Stimulated activated naive CD4-positive, alpha-beta T cell treated with Interleukin-2 at 50 U/mL for 16 hours (primary cell): ENCODE results near the gene CDC42EP1.

Experiments used
- DNase-seq: peaks from one replicate; lab custom pipeline; 2025; lab: John Stamatoyannopoulos, UW

CDC42EP1 gene

GRCh38 chr22:37560608-37561211 is 430 bp downstream of the CDC42EP1 start:
- DNase-seq = no peak

- peak; percentile 71 for DNase-seq
Observed at GRCh38 chr22:37561212-37562048, 1.1 kb downstream of the CDC42EP1 start.

GRCh38 chr22:37562049-37562875 is 2.0 kb downstream of the CDC42EP1 start:
- DNase-seq = no peak

- DNase-seq = no peak
Observed at GRCh38 chr22:37563153-37564081, 3.1 kb downstream of the CDC42EP1 start.

GRCh38 chr22:37564111-37564711 is 3.9 kb downstream of the CDC42EP1 start:
- DNase-seq = no peak

DNA sequence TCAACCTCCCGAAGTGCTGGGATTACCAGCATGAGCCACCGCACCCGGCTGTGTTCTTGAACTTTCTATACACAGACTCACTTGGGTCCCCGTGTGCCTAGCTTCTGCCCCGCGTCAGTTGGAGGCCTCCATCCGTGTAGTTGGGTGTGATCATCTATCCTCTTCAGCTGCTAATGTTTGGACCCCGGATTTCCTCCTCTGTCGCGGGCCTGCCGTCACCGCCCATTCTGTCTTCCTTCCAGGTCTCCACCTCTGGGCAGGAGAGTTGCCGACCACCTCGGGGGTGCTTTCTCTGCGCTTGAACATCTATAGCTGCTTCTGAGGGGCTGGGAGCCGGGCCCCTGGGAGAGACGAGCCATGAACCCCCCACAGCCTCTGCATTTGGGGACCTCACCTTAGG is 5.5 kb downstream of the CDC42EP1 start:
- no peak for DNase-seq

DNA sequence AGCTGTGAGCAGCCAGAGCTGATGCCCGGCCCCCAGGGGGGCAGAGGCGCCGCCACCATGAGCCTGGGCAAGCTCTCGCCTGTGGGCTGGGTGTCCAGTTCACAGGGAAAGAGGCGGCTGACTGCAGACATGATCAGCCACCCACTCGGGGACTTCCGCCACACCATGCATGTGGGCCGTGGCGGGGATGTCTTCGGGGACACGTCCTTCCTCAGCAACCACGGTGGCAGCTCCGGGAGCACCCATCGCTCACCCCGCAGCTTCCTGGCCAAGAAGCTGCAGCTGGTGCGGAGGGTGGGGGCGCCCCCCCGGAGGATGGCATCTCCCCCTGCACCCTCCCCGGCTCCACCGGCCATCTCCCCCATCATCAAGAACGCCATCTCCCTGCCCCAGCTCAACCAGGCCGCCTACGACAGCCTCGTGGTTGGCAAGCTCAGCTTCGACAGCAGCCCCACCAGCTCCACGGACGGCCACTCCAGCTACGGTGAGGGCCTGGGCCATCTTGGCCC is 6.1 kb downstream of the CDC42EP1 start:
- DNase-seq = peak; percentile 19

DNA sequence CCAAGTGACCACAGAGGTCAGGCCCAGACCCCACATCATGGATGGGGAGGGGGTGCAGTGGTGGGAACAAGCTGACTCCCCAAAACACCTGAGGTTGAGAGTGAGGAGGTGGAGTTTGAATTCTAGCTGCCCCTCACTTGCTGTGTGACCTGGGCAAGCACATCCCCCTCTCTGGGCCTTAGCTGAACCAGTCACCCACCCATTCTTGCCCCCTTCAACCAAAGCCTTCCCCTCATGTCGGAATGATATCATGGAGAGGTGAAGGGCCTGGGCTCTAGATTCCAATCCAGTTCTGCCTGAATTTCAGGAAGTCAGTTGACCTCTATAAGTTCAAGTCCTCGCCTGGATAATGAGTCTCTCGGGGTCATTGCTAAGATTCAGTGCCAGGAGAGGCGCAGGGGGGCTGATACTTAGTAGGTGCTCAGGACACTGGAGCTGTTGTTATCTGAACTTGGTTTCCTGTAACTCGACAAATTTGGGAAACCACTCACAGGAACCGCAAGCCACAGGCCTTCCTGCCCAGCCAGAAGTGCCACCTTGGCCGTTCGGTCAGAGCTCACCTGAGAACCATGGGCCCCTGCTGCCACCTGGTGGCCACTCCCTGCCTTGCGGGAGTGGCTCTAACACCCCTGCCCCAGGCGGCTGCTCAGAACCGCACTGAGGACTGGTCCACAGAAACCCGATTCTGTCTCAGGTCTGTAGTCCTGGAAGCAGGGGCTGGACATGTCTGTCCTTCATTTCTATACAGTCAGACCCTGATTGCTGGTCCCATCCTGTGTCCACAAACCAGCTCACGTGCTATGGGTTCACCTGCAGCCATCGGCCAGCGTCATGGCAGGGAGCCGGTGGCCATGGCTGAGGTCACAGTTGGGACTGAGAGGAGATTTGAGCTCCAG is 6.9 kb downstream of the CDC42EP1 start:
- DNase-seq = peak; percentile 82

DNA sequence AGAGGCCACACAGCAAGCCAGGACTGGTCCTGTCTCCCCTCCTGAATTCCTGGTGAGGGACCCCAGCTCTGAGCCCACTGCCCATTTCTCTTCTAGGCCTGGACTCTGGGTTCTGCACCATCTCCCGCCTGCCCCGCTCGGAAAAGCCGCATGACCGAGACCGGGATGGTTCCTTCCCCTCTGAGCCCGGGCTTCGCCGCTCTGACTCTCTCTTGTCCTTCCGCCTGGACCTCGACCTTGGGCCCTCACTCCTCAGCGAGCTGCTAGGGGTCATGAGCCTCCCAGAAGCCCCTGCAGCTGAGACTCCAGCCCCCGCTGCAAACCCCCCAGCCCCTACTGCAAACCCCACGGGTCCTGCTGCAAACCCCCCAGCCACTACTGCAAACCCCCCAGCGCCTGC is 7.7 kb downstream of the CDC42EP1 start:
- no peak for DNase-seq

DNA sequence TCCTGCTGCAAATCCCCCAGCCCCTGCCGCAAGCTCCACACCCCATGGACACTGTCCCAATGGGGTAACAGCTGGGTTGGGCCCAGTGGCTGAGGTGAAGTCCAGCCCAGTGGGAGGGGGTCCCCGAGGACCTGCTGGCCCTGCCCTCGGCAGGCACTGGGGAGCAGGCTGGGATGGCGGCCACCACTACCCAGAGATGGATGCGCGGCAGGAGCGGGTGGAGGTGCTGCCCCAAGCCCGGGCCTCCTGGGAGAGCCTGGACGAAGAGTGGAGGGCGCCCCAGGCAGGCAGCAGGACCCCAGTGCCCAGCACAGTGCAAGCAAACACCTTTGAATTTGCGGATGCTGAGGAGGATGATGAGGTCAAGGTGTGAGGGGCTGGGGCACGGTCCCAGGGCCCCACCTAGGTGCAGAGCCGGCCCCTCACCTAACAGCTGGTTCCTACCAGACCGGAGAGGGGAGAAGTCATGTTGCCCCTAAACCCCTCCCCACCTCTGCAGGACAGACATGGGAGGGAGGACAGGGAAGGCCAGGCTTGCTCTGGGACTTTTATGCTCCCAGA is 8.2 kb downstream of the CDC42EP1 start:
- DNase-seq = no peak

- DNase-seq = no peak
Observed at GRCh38 chr22:37569009-37569920, 9.0 kb downstream of the CDC42EP1 start.

DNA sequence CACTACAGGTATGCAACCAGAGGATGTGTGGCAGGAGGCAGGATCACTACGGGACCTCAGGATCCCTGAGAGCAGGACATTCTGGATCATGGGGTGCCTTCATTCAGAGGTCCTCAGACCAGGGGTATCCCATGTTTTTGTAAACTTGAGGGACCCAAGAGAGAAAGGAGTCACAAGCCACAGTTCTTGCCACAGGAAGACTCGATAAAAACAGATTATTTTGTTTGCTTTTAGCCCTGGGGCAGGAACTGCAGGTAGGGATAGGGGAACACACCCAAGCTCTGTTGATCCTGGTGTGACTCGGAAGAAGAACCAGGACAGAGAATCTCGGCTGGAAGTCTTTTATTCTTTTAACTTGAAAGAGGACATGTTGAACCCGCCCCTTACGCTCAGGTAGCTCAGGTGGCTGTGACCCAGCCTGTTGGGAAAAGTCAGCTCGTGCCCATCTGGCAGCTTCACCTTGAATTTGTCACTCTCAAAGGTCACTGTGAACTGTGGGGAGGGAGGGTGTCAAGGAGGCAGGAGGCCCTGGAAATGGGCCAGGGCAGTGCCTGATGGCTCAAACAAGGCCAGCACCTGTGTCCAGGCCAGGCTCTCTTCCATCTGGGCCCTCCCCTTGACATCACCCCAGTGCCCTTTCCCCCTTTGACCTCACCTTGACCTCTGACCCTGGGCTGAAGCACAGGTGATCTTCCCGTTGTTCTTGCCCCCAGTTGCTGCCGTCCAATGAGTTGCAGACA is 9.8 kb downstream of the CDC42EP1 start:
- no peak for DNase-seq

GRCh38 chr22:37570661-37570976 is 10.3 kb downstream of the CDC42EP1 start:
- no peak for DNase-seq

GRCh38 chr22:37571258-37571991 is 11.1 kb downstream of the CDC42EP1 start:
- no peak for DNase-seq

DNA sequence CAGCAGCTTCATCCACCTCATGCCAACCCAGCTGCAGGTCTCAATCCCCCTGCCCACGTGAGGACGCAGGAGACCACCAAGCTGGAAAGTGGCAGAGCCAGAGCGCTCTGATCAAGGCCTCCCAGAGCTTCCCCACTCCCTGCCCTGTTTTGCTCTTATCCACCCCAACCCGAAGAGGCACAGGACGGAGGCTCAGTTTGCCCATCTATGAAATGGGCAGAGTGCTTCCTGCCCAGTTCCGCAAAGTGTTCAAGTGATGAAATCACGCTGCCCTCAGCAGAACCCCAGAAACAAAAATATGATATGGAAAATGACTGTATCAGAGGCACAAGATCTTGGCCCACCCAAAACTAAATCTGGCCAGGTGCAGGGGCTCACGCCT is 11.7 kb downstream of the CDC42EP1 start:
- DNase-seq = no peak

- no peak for DNase-seq
Observed at GRCh38 chr22:37575490-37576003, 15.3 kb downstream of the CDC42EP1 start.

- no peak for DNase-seq
Observed at GRCh38 chr22:37578002-37578401, 17.7 kb downstream of the CDC42EP1 start.
